Measurements from ENCODE around the gene ZFP28. TPM values are rescaled to one million over a fixed set of nuclear protein-coding genes. Genes with fewer than 3 reads are reported as not detected.

Gene ZFP28
- polyA plus RNA-seq, 3 donors, result 0.31 to 1.1 (median 0.41) TPM

GRCh38 chr19:56601375-56601774, 62.6 kb downstream of the ZFP28 start:
- H4K20me1 ChIP-seq (ENCODE audit: insufficient read depth, low read length), result no peaks in the 10 kb centered on the region
- H3K27ac Mint-ChIP-seq, result peak overlapping the region in 1 of 7 donors; percentile 48
- no peak for DNase-seq
- no peaks in the 10 kb centered on the region for H3K4me1 ChIP-seq (ENCODE audit: control insufficient read depth in 1 of 2, insufficient read depth in 2 of 2, low read length in 2 of 2)
- no peaks in the 10 kb centered on the region for H3K27me3 Mint-ChIP-seq (ENCODE audit: low read depth in 3 of 3)
- peaks cover 43 to 89% (median 76%) of the 10 kb centered on the region in 7 donors for H3K9me3 Mint-ChIP-seq
- 96% methylated on average over 3 of the region's 3 CpGs for WGBS (ENCODE audit: insufficient coverage)
- H3K9ac ChIP-seq (ENCODE audit: insufficient read depth, low read length, poor library complexity, severe bottlenecking), result no peak overlapping the region
- no peak overlapping the region for H2AFZ ChIP-seq (ENCODE audit: insufficient read depth, low read depth, low read length, poor library complexity, severe bottlenecking)
- H3K9me3 ChIP-seq (replicated peaks in 1 of 2; ENCODE audit: control insufficient read depth in 1 of 2, insufficient read depth in 1 of 2, low read length in 2 of 2), result peaks cover 77 to 78% of the 10 kb centered on the region in 2 donors
- H3K4me3 Mint-ChIP-seq, result no peak overlapping the region
- H3K79me2 ChIP-seq (ENCODE audit: insufficient read depth, low read length), result peaks cover 2% of the 10 kb centered on the region
- TF ChIP-seq CTCF (IDR thresholded peaks at IDR 0.05), result no peak
- peak overlapping the region in 1 of 3 experiments; percentile 32 for H3K4me3 ChIP-seq (replicated peaks in 1 of 3; ENCODE audit: low read depth in 2 of 3, low read length in 3 of 3)
- H3K36me3 Mint-ChIP-seq, result peaks cover 42 to 57% of the 10 kb centered on the region in 2 donors
- no peaks in the 10 kb centered on the region for H3K4me1 Mint-ChIP-seq
- H3K27me3 ChIP-seq (ENCODE audit: control insufficient read depth in 2 of 2, insufficient read depth in 2 of 2, low read length in 2 of 2), result no peaks in the 10 kb centered on the region
- peaks cover 6 to 39% of the 10 kb centered on the region in 2 donors for H3K36me3 ChIP-seq (replicated peaks in 1 of 2; ENCODE audit: control insufficient read depth in 1 of 2, insufficient read depth in 2 of 2, low read length in 2 of 2)
- no peak overlapping the region for H3K27ac ChIP-seq (ENCODE audit: low read depth in 1 of 2, low read length in 2 of 2)
- intact Hi-C loops (cut with micrococcal nuclease), result no loop called here
- no peak overlapping the region for H3K4me2 ChIP-seq (replicated peaks; ENCODE audit: extremely low read depth, low read length, poor library complexity, severe bottlenecking)

GRCh38 chr19:56603829-56604228, 65.1 kb downstream of the ZFP28 start:
- Histone ChIP-seq H4K20me1 (ENCODE audit: insufficient read depth, low read length) (no peaks in the 10 kb centered on the region), H3K4me1 (ENCODE audit: control insufficient read depth in 1 of 2, insufficient read depth in 2 of 2, low read length in 2 of 2) (no peaks in the 10 kb centered on the region), H3K4me3 (replicated peaks in 1 of 3; ENCODE audit: low read depth in 2 of 3, low read length in 3 of 3) (no peak overlapping the region), H3K27ac (ENCODE audit: low read depth in 1 of 2, low read length in 2 of 2) (no peak overlapping the region), H3K9ac (ENCODE audit: insufficient read depth, low read length, poor library complexity, severe bottlenecking) (no peak overlapping the region), H3K36me3 (replicated peaks in 1 of 2; ENCODE audit: control insufficient read depth in 1 of 2, insufficient read depth in 2 of 2, low read length in 2 of 2) (peaks cover 6 to 39% of the 10 kb centered on the region in 2 donors), H2AFZ (ENCODE audit: insufficient read depth, low read depth, low read length, poor library complexity, severe bottlenecking) (no peak overlapping the region), H3K79me2 (ENCODE audit: insufficient read depth, low read length) (peaks cover 2% of the 10 kb centered on the region), H3K4me2 (replicated peaks; ENCODE audit: extremely low read depth, low read length, poor library complexity, severe bottlenecking) (no peak overlapping the region), H3K27me3 (ENCODE audit: control insufficient read depth in 2 of 2, insufficient read depth in 2 of 2, low read length in 2 of 2) (no peaks in the 10 kb centered on the region), H3K9me3 (replicated peaks in 1 of 2; ENCODE audit: control insufficient read depth in 1 of 2, insufficient read depth in 1 of 2, low read length in 2 of 2) (peaks cover 76 to 89% of the 10 kb centered on the region in 2 donors)
- no peak overlapping the region for H3K27ac Mint-ChIP-seq
- peaks cover 47 to 90% (median 83%) of the 10 kb centered on the region in 7 donors for H3K9me3 Mint-ChIP-seq
- DNase-seq, result no peak
- no peak for TF ChIP-seq CTCF (IDR thresholded peaks at IDR 0.05)
- peaks cover 36 to 42% of the 10 kb centered on the region in 2 donors for H3K36me3 Mint-ChIP-seq
- H3K4me1 Mint-ChIP-seq, result no peaks in the 10 kb centered on the region
- H3K27me3 Mint-ChIP-seq (ENCODE audit: low read depth in 3 of 3), result no peaks in the 10 kb centered on the region
- H3K4me3 Mint-ChIP-seq, result no peak overlapping the region
- 92% methylated on average over 5 of the region's 6 CpGs for WGBS (ENCODE audit: insufficient coverage)
- intact Hi-C loops (cut with micrococcal nuclease), result no loop called here

Other genes with a start within 250 kb of the ZFP28 start
- gene ZSCAN5A, start 224.1 kb upstream of the ZFP28 start, polyA plus RNA-seq, result 10 to 100 TPM in 1 of 3 donors, 1 to 10 TPM in 2; 5.3 to 11.3 (median 6.3) TPM
- 1 to 10 TPM; 1.4 to 4.9 (median 1.6) TPM for gene ZNF582, start 145.4 kb upstream of the ZFP28 start, polyA plus RNA-seq
- 1 to 10 TPM; 1.3 to 6.6 (median 4.0) TPM for gene ZNF583, start 134.6 kb upstream of the ZFP28 start, polyA plus RNA-seq
- gene ZNF667, start 61.6 kb upstream of the ZFP28 start, polyA plus RNA-seq, result under 1 TPM in 1 of 3 donors, not detected in 2; 0.14 TPM
- under 1 TPM in 2 of 3 donors, not detected in 1; 0.14 to 0.16 TPM for gene ZNF471, start 31.1 kb upstream of the ZFP28 start, polyA plus RNA-seq
- under 1 TPM; 0.31 to 0.81 (median 0.40) TPM for gene ZNF470, start 28.5 kb downstream of the ZFP28 start, polyA plus RNA-seq
- 1 to 10 TPM; 2.6 to 4.0 (median 4.0) TPM for gene ZNF71, start 56.4 kb downstream of the ZFP28 start, polyA plus RNA-seq
- gene SMIM17, start 104.2 kb downstream of the ZFP28 start, polyA plus RNA-seq, result not detected
- gene ZNF835, start 132.8 kb downstream of the ZFP28 start, polyA plus RNA-seq, result under 1 TPM in 1 of 3 donors, not detected in 2; 0.07 TPM